Retinal pigment epithelial cell (primary cell): ENCODE results near the gene S100A2.
A peak's percentile ranks its signal among the peaks of the same experiment; 100 is the strongest.

Experiments
- DNase-seq: peaks from one replicate; pipeline ENCODE4 v3.0.0-alpha.2; 2010; ENCODE audit warnings: low read depth
- H3K4me3 ChIP-seq: 2 replicates; pipeline ENCODE4 v1.5.1; 2011; ENCODE audit warnings: mild to moderate bottlenecking, low read length, control low read depth, moderate library complexity
- TF ChIP-seq, protein P1 (sequence below): conservative IDR thresholded peaks from 2 replicates; pipeline ENCODE4 v1.5.1; 2011; ENCODE audit warnings: low read depth, low read length, control low read depth, inconsistent platforms

The S100A2 gene

DNA sequence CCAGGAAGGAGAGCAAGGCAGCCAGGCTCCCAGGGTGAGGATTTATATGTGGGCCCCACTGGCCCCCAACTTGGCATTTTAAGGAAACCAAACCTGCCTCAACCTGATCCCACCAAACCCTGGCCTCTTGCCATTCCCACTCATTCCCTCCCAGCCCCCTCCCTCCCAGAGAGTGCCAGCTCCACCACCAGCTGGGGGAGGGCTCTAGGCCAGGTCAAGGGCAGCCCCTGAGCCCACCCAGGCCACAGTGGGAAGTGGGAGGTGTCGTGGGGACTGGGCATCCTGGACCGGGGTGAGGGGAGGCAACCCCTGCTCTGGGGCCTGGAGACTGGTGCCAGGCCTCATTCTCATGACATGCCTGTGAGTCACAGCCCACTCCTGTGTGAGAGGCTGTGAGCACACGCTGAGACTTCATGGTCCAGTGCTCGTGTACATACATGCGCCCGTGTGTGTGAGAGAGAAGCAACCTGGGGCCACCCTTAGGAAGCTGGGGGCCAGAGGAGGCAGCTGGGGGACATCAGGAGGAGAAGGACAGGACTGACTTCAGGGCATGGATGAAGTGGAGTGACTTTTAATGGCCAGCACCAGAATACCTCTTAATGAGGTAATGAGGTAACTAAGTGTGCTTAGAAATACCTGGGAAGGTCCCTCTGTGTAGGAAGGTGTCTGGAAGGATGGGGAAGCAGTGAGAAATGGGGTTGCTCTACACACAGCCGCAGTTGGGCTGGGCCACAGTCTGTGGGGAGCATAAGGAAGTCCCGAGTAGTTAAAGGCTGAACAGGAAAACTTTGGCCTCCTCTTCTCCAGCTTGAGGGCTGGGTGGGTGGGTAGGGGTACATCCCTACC lies at the start of gene S100A2:
S100A2 (minus strand) TSS at position 316 of the 846 bp plus-strand sequence. CDS start 1,967 bp downstream, outside the sequence.
- H3K4me3 ChIP-seq = no peak within 1 kb of the TSS
- TF ChIP-seq, protein P1, sequence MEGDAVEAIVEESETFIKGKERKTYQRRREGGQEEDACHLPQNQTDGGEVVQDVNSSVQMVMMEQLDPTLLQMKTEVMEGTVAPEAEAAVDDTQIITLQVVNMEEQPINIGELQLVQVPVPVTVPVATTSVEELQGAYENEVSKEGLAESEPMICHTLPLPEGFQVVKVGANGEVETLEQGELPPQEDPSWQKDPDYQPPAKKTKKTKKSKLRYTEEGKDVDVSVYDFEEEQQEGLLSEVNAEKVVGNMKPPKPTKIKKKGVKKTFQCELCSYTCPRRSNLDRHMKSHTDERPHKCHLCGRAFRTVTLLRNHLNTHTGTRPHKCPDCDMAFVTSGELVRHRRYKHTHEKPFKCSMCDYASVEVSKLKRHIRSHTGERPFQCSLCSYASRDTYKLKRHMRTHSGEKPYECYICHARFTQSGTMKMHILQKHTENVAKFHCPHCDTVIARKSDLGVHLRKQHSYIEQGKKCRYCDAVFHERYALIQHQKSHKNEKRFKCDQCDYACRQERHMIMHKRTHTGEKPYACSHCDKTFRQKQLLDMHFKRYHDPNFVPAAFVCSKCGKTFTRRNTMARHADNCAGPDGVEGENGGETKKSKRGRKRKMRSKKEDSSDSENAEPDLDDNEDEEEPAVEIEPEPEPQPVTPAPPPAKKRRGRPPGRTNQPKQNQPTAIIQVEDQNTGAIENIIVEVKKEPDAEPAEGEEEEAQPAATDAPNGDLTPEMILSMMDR = no peak
- peak; percentile 85 for DNase-seq

DNA sequence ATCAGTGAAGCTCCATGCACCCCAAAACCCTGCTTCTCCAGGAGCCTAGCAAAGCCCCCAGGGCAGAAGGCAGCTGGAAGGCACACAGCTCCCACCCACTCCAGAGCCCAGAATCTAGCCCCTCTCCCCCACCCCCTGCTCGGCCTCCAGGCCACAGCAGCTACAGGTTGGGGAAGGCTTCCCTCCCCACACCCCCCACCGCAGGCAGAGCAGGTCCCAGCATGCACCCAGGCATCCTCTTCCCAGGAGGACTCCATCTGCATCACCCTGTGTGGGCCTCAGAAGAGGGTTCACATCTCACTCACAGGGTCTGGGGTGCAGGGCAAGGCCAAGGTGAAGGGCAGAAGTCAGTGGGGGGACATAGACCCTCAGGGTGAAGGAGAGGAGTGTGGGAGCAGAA lies 49.8 kb upstream of the S100A2 start:
- TF ChIP-seq, protein P1 = no peak
- H3K4me3 ChIP-seq = no peak overlapping the region
- DNase-seq = no peak

DNA sequence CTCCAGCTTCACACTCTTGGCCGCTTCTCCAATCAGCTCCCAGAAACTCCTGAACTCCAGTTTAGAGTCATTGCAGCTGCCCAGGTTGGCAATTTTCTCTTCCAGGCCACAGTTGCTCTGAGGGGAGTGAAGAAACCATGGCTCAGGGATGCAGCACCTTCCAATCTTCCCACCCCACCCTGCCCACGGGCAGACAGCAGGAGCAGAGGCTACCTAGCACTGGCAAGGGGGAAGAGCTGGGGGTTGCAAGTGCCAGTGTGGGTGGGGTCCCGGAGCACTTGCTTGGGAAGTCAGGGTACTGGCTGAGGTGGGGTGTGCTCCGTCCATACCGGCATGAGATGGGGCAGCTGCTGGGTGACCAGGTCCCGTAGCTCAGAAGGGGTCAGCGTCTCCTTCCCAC lies 49.3 kb upstream of the S100A2 start:
- TF ChIP-seq, protein P1 = no peak
- H3K4me3 ChIP-seq = no peak overlapping the region
- DNase-seq = no peak

DNA sequence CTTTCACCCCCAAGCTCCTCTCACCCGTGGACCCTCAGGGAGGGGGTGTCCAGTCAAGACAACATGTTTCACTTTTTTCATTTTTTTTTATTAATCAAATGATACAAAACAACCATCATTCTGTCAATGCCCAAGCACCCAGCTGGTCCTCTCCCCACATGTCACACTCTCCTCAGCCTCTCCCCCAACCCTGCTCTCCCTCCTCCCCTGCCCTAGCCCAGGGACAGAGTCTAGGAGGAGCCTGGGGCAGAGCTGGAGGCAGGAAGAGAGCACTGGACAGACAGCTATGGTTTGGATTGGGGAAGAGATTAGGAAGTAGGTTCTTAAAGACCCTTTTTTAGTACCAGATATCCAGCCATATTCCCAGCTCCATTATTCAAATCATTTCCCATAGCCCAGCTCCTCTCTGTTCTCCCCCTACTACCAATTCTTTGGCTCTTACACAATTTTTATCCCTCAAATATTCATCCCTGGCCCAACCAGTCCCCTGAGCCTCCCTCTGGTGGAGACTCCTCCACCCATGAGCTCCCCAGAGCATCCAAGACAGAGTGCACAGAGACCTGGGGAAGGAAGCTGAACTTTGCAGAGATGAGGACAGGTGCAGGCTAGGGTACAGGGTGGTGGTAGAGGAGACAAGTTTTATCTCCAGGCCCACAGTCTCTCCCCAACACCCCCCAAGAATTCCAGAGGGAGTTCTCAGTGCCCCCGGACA lies 48.7 kb upstream of the S100A2 start:
- no peak for DNase-seq
- TF ChIP-seq, protein P1 = no peak
- no peak overlapping the region for H3K4me3 ChIP-seq

DNA sequence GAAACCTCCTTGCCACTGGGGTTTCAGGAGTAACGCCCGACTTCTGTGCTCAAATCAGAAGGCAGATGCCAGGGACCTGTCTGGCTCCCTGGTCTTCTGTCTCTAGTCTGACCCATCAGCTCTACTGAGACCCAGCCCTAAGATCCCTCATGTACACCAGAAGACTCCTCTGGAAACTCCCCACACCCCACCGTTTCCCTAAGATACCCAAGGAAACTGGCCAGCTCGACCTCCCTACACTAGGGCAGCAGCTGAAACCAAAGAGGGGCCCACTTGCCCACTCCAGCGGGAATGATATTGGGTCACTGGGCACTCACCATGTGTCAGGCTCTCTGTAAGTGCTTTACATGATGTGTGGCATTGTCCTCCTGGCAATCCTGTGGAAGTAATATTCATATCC lies 47.8 kb upstream of the S100A2 start:
- DNase-seq = no peak
- TF ChIP-seq, protein P1 = no peak
- H3K4me3 ChIP-seq = no peak overlapping the region

DNA sequence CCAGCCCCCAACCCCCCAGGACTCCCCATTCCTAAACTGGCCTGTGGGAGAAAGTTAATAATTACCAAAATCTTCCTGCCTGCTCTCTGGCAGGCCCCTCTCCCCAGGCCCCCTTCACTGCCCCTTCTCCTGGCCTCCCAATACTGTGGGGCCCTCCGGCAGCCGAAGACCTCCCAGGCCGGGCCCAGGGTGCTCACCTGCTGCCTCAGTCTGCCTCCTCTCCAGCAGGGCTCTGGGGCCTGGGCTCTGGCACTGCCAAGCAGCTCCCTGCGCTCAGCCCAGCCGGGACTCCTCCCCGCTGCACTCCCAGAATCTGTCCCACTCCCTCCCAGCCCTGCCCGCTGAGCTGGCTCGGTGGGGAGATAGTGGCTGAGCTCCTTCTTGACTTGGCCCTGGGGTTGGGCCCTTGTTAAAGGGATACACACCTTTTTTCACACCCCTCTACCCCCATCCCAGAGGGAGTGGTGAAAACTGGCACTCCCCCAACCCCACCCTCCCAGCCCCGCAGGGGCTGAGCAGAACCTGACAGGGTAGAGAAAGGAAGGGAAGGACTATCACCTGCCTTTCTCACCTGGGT lies 47.2 kb upstream of the S100A2 start, which contains the start of gene S100A16:
S100A16 (minus strand) TSS at position 383 of the 577 bp plus-strand sequence. CDS start 4,986 bp downstream, outside the sequence.
- TF ChIP-seq, protein P1 = no peak
- peak within 1 kb of the TSS; percentile 70 for H3K4me3 ChIP-seq
- no peak for DNase-seq
